IMR-90 (cell line): ENCODE data around the gene DEPDC5. TPM values are rescaled to one million over a fixed set of nuclear protein-coding genes. Genes with fewer than 3 reads are reported as not detected.

Experiments
- ATAC-seq: fragments of 200-7000 bp; cut with Tn5 transposase; 2 replicates; pipeline ENCODE4 v1.9.1; 2020; ENCODE audit warnings: low read depth, mild to moderate bottlenecking, moderate library complexity
- BruUV-seq: library from RNA; stranded (reverse); fragments of 400-500 nt; replicated peaks from 2 replicates; lab custom pipeline; 2021; lab: Mats Ljungman, UMichigan
- CTCF ChIA-PET: fragments of 300-600 bp; formaldehyde crosslinking; extraction: SDS; loops from one replicate; lab custom pipeline; 2021; ENCODE audit warnings: antibody characterized with exemption; lab: Yijun Ruan, JAX
- POLR2A ChIA-PET: fragments of 300-600 bp; sonication (Branson Sonifier 250); formaldehyde crosslinking; loops from one replicate; lab custom pipeline; 2022; ENCODE audit warnings: antibody characterized with exemption; ENCODE audit not compliant: unreplicated experiment; lab: Charles Lee
- DNase-seq: peaks from one replicate; pipeline ENCODE4 v3.0.0; 2013
- H2AFZ ChIP-seq: replicated peaks from 2 replicates; pipeline ENCODE3; 2013; ENCODE audit warnings: low read length, mild to moderate bottlenecking; ENCODE audit not compliant: poor library complexity
- H2AK5ac ChIP-seq: 2 replicates; pipeline ENCODE4 v1.6.1; 2013; ENCODE audit warnings: low read depth, low read length, inconsistent platforms
- H2AK9ac ChIP-seq: replicated peaks from 2 replicates; pipeline ENCODE3; 2013; ENCODE audit warnings: mild to moderate bottlenecking, low read depth, low read length, moderate library complexity; ENCODE audit not compliant: poor library complexity
- H2BK120ac ChIP-seq: 2 replicates; pipeline ENCODE4 v1.6.1; 2013; ENCODE audit warnings: low read depth, low read length, inconsistent platforms
- H2BK15ac ChIP-seq: 3 replicates; pipeline ENCODE4 v1.6.1; 2013; ENCODE audit warnings: low read depth, low read length, inconsistent platforms
- H2BK20ac ChIP-seq: 2 replicates; pipeline ENCODE4 v1.6.1; 2013; ENCODE audit warnings: low read depth, mild to moderate bottlenecking, inconsistent platforms, low read length, moderate library complexity
- H2BK5ac ChIP-seq: 2 replicates; pipeline ENCODE4 v1.6.1; 2013; ENCODE audit warnings: mild to moderate bottlenecking, low read depth, low read length, inconsistent platforms; ENCODE audit not compliant: poor library complexity, severe bottlenecking
- H3K14ac ChIP-seq: replicated peaks from 2 replicates; pipeline ENCODE4 v1.6.1; 2013; ENCODE audit warnings: low read depth, low read length, inconsistent platforms
- H3K18ac ChIP-seq: 2 replicates; pipeline ENCODE4 v1.6.1; 2013; ENCODE audit warnings: low read depth, low read length, control low read depth
- H3K23ac ChIP-seq: 2 replicates; pipeline ENCODE4 v1.6.1; 2013; ENCODE audit warnings: low read depth, low read length, inconsistent platforms
- H3K27ac ChIP-seq: 2 replicates; pipeline ENCODE4 v1.5.1; 2013; ENCODE audit warnings: mild to moderate bottlenecking, control low read depth, low read length; ENCODE audit not compliant: insufficient read depth
- H3K27me3 ChIP-seq: 2 replicates; pipeline ENCODE4 v1.6.1; 2013; ENCODE audit warnings: low read length; ENCODE audit not compliant: control insufficient read depth, insufficient read depth
- H3K36me3 ChIP-seq: 2 replicates; pipeline ENCODE4 v1.6.1; 2013; ENCODE audit warnings: low read length, mixed read lengths; ENCODE audit not compliant: control insufficient read depth, insufficient read depth
- H3K4ac ChIP-seq: 2 replicates; pipeline ENCODE4 v1.6.1; 2013; ENCODE audit warnings: low read depth, low read length, inconsistent platforms
- H3K4me1 ChIP-seq: 2 replicates; pipeline ENCODE4 v1.6.1; 2013; ENCODE audit warnings: low read length, mixed read lengths; ENCODE audit not compliant: control insufficient read depth, insufficient read depth
- H3K4me2 ChIP-seq: 2 replicates; pipeline ENCODE4 v1.6.1; 2013; ENCODE audit warnings: low read depth, mild to moderate bottlenecking, control low read depth, low read length, moderate library complexity
- H3K4me3 ChIP-seq: 2 replicates; pipeline ENCODE4 v1.5.1; 2013; ENCODE audit warnings: low read depth, mild to moderate bottlenecking, control low read depth, low read length, moderate library complexity; ENCODE audit not compliant: insufficient read depth
- H3K56ac ChIP-seq: 2 replicates; pipeline ENCODE4 v1.6.1; 2013; ENCODE audit warnings: low read length, inconsistent platforms; ENCODE audit not compliant: insufficient read depth; ENCODE audit errors: extremely low read depth
- H3K79me1 ChIP-seq, 2 experiments: 2 replicates each; pipeline ENCODE4 v1.6.1; 2013; ENCODE audit warnings: low read length in 2 of 2, inconsistent platforms in 1 of 2, low read depth in 1 of 2
- H3K9ac ChIP-seq: 2 replicates; pipeline ENCODE4 v1.6.1; 2013; ENCODE audit warnings: low read depth, low read length, control low read depth
- H3K9me1 ChIP-seq: 2 replicates; pipeline ENCODE4 v1.6.1; 2013; ENCODE audit warnings: low read length, inconsistent platforms; ENCODE audit not compliant: insufficient read depth
- H3K9me3 ChIP-seq: 2 replicates; pipeline ENCODE4 v1.6.1; 2013; ENCODE audit warnings: low read length; ENCODE audit not compliant: control insufficient read depth, insufficient read depth
- H4K20me1 ChIP-seq: 2 replicates; pipeline ENCODE4 v1.6.1; 2013; ENCODE audit warnings: low read length, inconsistent platforms; ENCODE audit not compliant: insufficient read depth
- H4K5ac ChIP-seq: 2 replicates; pipeline ENCODE4 v1.6.1; 2013; ENCODE audit warnings: mild to moderate bottlenecking, low read depth, low read length, control low read depth
- H4K8ac ChIP-seq, 2 experiments: 2 replicates each; pipeline ENCODE4 v1.6.1; 2013; ENCODE audit warnings: low read depth in 2 of 2, low read length in 2 of 2, control low read depth in 1 of 2, inconsistent platforms in 1 of 2
- H4K91ac ChIP-seq: 2 replicates; pipeline ENCODE4 v1.6.1; 2013; ENCODE audit warnings: low read depth, low read length, inconsistent platforms; ENCODE audit not compliant: insufficient read depth
- BHLHE40 ChIP-seq: fragments of 150-350 bp; IDR thresholded peaks from 2 replicates; pipeline ENCODE4 v1.6.1; 2016; ENCODE audit warnings: mild to moderate bottlenecking, low read depth, low read length
- CEBPB ChIP-seq: IDR thresholded peaks from 2 replicates; pipeline ENCODE4 v1.6.1; 2012; ENCODE audit warnings: low read depth, low read length, improper control_type of control experiment
- CHD1 ChIP-seq: IDR thresholded peaks from 2 replicates; pipeline ENCODE4 v1.6.1; 2012; ENCODE audit warnings: low read depth, low read length, improper control_type of control experiment
- ELK1 ChIP-seq: fragments of 150-350 bp; IDR thresholded peaks from 2 replicates; pipeline ENCODE4 v1.6.1; 2016; ENCODE audit warnings: low read depth, mild to moderate bottlenecking, low read length, moderate library complexity, borderline replicate concordance
- FOS ChIP-seq: fragments of 150-350 bp; IDR thresholded peaks from 2 replicates; pipeline ENCODE4 v1.6.1; 2016; ENCODE audit warnings: low read depth, low read length
- MAFK ChIP-seq: IDR thresholded peaks from 2 replicates; pipeline ENCODE4 v1.6.1; 2012; ENCODE audit warnings: low read depth, low read length, improper control_type of control experiment
- MAZ ChIP-seq: IDR thresholded peaks from 2 replicates; pipeline ENCODE4 v1.6.1; 2012; ENCODE audit warnings: low read depth, mild to moderate bottlenecking, low read length, improper control_type of control experiment, moderate library complexity, borderline replicate concordance
- MXI1 ChIP-seq: IDR thresholded peaks from 2 replicates; pipeline ENCODE4 v1.6.1; 2012; ENCODE audit warnings: low read depth, mild to moderate bottlenecking, low read length, moderate library complexity, borderline replicate concordance
- NFE2L2 ChIP-seq: fragments of 150-350 bp; IDR thresholded peaks from 2 replicates; pipeline ENCODE4 v1.6.1; 2016; ENCODE audit warnings: low read depth, mild to moderate bottlenecking, low read length
- POLR2A ChIP-seq: IDR thresholded peaks from 2 replicates; pipeline ENCODE4 v1.6.1; 2012; ENCODE audit warnings: mild to moderate bottlenecking, low read depth, low read length
- RAD21 ChIP-seq: IDR thresholded peaks from 2 replicates; pipeline ENCODE4 v1.6.1; 2012; ENCODE audit warnings: low read length, improper control_type of control experiment
- RFX5 ChIP-seq: IDR thresholded peaks from 2 replicates; pipeline ENCODE4 v1.8.0; 2012; ENCODE audit warnings: low read depth, mild to moderate bottlenecking, low read length, moderate library complexity
- SMC3 ChIP-seq: fragments of 150-350 bp; IDR thresholded peaks from 2 replicates; pipeline ENCODE4 v1.6.1; 2016; ENCODE audit warnings: low read depth, mild to moderate bottlenecking, antibody characterized with exemption, low read length, moderate library complexity
- USF2 ChIP-seq: fragments of 150-350 bp; IDR thresholded peaks from 2 replicates; pipeline ENCODE4 v1.6.1; 2017; ENCODE audit warnings: mild to moderate bottlenecking, antibody characterized with exemption, low read length, low read depth
- WGBS, 2 experiments: methylation state at CpG; one replicate each; pipeline versions ENCODE4 v1.1.5 to v1.1.7; 2013; ENCODE audit warnings: missing lambda C conversion rate in 2 of 2; ENCODE audit not compliant: insufficient read length in 1 of 2; ENCODE audit errors: extremely low coverage in 2 of 2; 5-methylcytosine and 5-hydroxymethylcytosine counted together
- dilution Hi-C: fragments of 300-500 bp; cut with HindIII; formaldehyde crosslinking; loops from one replicate; pipeline ENCODE4 v1.14.3; 2018; ENCODE audit warnings: low sequenced_read_pairs; ENCODE audit not compliant: unreplicated experiment
- in situ Hi-C: fragments of 300-500 bp; cut with MboI; formaldehyde crosslinking; loops from 3 replicates; pipeline ENCODE4 v1.14.3; 2019; ENCODE audit warnings: low sequenced_read_pairs, inconsistent platforms, mixed read lengths
- intact Hi-C: fragments of 100-400 bp; cut with micrococcal nuclease; formaldehyde crosslinking; loops from 2 replicates; pipeline ENCODE4 v1.10.0; 2022
- polyA plus RNA-seq, 3 experiments: library from polyadenylated mRNA; depleted of rRNA; stranded (reverse); fragments of >200 nt; gene quantifications; 2 replicates each; pipeline ENCODE4 v1.2.3, GENCODE V29; 2012; ENCODE audit warnings: low replicate concordance in 1 of 3
- total RNA-seq: library from RNA; depleted of rRNA; stranded (reverse); fragments of >200 nt; gene quantifications from 2 replicates; pipeline ENCODE4 v1.2.3, GENCODE V29; 2012
- TF ChIP-seq, protein P1 (sequence below): conservative IDR thresholded peaks from 2 replicates; pipeline ENCODE4 v1.5.1; 2012; ENCODE audit warnings: mild to moderate bottlenecking, low read depth, low read length, improper control_type of control experiment

The DEPDC5 gene
- total and polyA plus RNA-seq, 2 of the 4 experiments (the other 2 are of a cell fraction) = 6.6 to 12.9 TPM

GRCh38 chr22:31852691-31853421 lies 99.0 kb downstream of the DEPDC5 start:
- H2BK15ac ChIP-seq = no peak overlapping the region
- 92% methylated on average over 2 of the region's 9 CpGs; no CpG with 5 or more reads in 1 of the 2 experiments for WGBS, 2 experiments
- no peak overlapping the region for H3K18ac ChIP-seq
- H3K4me1 ChIP-seq = peaks cover 2% of the 10 kb centered on the region; the same call in 1 of the 2 replicates
- intact Hi-C loops (no loop called here), dilution Hi-C loops (no loop called here), in situ Hi-C loops (no loop called here)
- POLR2A ChIA-PET = no interaction called here
- H2BK120ac ChIP-seq = no peak overlapping the region
- no peak overlapping the region for H3K9ac ChIP-seq
- no peak overlapping the region for H3K23ac ChIP-seq
- H3K4ac ChIP-seq = no peak overlapping the region
- H4K91ac ChIP-seq = no peak overlapping the region
- peaks cover 26% of the 10 kb centered on the region for H3K36me3 ChIP-seq
- no peak overlapping the region for H3K27ac ChIP-seq
- H2BK20ac ChIP-seq = no peak overlapping the region
- H2BK5ac ChIP-seq = no peak overlapping the region
- H3K14ac ChIP-seq = no peak overlapping the region
- peak; percentile 21 for DNase-seq
- no peaks in the 10 kb centered on the region for H3K27me3 ChIP-seq
- H3K56ac ChIP-seq = no peak overlapping the region
- H2AK9ac ChIP-seq = no peak overlapping the region
- no peak overlapping the region for H4K8ac ChIP-seq
- H3K4me3 ChIP-seq = no peak overlapping the region
- peak; percentile 37; the same call in 1 of the 2 replicates for ATAC-seq
- no peaks in the 10 kb centered on the region for H4K20me1 ChIP-seq
- no peak overlapping the region for H2AFZ ChIP-seq
- CTCF ChIA-PET = interaction anchor here (0.6 kb wide), 1 partner anchor 49 kb away, joined by 3 read pairs; no protein-coding TSS in a partner anchor
- H3K4me2 ChIP-seq = no peak overlapping the region
- peaks cover 10% of the 10 kb centered on the region for H3K9me1 ChIP-seq
- BruUV-seq = no TSS peak
- no peak overlapping the region for H4K5ac ChIP-seq
- no peak overlapping the region for H2AK5ac ChIP-seq
- no peaks in the 10 kb centered on the region for H3K9me3 ChIP-seq
- H3K79me1 ChIP-seq = no peaks in the 10 kb centered on the region
- TF ChIP-seq, protein P1, sequence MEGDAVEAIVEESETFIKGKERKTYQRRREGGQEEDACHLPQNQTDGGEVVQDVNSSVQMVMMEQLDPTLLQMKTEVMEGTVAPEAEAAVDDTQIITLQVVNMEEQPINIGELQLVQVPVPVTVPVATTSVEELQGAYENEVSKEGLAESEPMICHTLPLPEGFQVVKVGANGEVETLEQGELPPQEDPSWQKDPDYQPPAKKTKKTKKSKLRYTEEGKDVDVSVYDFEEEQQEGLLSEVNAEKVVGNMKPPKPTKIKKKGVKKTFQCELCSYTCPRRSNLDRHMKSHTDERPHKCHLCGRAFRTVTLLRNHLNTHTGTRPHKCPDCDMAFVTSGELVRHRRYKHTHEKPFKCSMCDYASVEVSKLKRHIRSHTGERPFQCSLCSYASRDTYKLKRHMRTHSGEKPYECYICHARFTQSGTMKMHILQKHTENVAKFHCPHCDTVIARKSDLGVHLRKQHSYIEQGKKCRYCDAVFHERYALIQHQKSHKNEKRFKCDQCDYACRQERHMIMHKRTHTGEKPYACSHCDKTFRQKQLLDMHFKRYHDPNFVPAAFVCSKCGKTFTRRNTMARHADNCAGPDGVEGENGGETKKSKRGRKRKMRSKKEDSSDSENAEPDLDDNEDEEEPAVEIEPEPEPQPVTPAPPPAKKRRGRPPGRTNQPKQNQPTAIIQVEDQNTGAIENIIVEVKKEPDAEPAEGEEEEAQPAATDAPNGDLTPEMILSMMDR = no peak
- TF ChIP-seq BHLHE40 = no peak
- no peak for TF ChIP-seq MAZ
- no peak for TF ChIP-seq MXI1
- TF ChIP-seq CEBPB = no peak
- no peak for TF ChIP-seq POLR2A
- TF ChIP-seq SMC3 = no peak
- no peak for TF ChIP-seq ELK1
- no peak for TF ChIP-seq RAD21
- no peak for TF ChIP-seq CHD1
- TF ChIP-seq FOS = no peak
- no peak for TF ChIP-seq MAFK
- TF ChIP-seq USF2 = no peak
- no peak for TF ChIP-seq NFE2L2
- TF ChIP-seq RFX5 = no peak
